Measurements from ENCODE around the gene CDH13. TPM values are rescaled to one million over a fixed set of nuclear protein-coding genes. Genes with fewer than 3 reads are reported as not detected.

Gene CDH13
- total RNA-seq, 2 donors from 2014 or later: 2.4 to 6.3 TPM

- Histone ChIP-seq H3K27ac (no peak overlapping the region), H3K4me1 (no peaks in the 10 kb centered on the region), H3K36me3 (no peaks in the 10 kb centered on the region), H3K27me3 (no peaks in the 10 kb centered on the region), H3K9ac (ENCODE audit: low read depth in 2 of 2, low read length in 2 of 2) (no peak overlapping the region), H3K9me3 (no peaks in the 10 kb centered on the region), H3K4me3 (no peak overlapping the region)
- intact Hi-C loops (cut with DNase I): no loop called here
- DNase-seq: no peak
- no peak for TF ChIP-seq CTCF (IDR thresholded peaks at IDR 0.05)
These were observed 641.4 kb downstream of the CDH13 start for GRCh38 chr16:83268169-83268568.

GRCh38 chr16:83269048-83269447 is 642.3 kb downstream of the CDH13 start:
- H3K27ac ChIP-seq: no peak overlapping the region
- no peaks in the 10 kb centered on the region for H3K36me3 ChIP-seq
- no peak for TF ChIP-seq CTCF (IDR thresholded peaks at IDR 0.05)
- no peak for DNase-seq
- no peaks in the 10 kb centered on the region for H3K4me1 ChIP-seq
- no peak overlapping the region for H3K9ac ChIP-seq (ENCODE audit: low read depth in 2 of 2, low read length in 2 of 2)
- intact Hi-C loops (cut with DNase I): no loop called here
- H3K4me3 ChIP-seq: no peak overlapping the region
- H3K9me3 ChIP-seq: no peaks in the 10 kb centered on the region
- H3K27me3 ChIP-seq: no peaks in the 10 kb centered on the region

GRCh38 chr16:83269541-83269940 is 642.8 kb downstream of the CDH13 start:
- Histone ChIP-seq H3K4me1 (no peaks in the 10 kb centered on the region), H3K27me3 (no peaks in the 10 kb centered on the region), H3K36me3 (no peaks in the 10 kb centered on the region), H3K27ac (no peak overlapping the region), H3K4me3 (no peak overlapping the region), H3K9me3 (no peaks in the 10 kb centered on the region), H3K9ac (ENCODE audit: low read depth in 2 of 2, low read length in 2 of 2) (no peak overlapping the region)
- intact Hi-C loops (cut with DNase I): no loop called here
- DNase-seq: no peak
- no peak for TF ChIP-seq CTCF (IDR thresholded peaks at IDR 0.05)

GRCh38 chr16:83270061-83270460 is 643.3 kb downstream of the CDH13 start:
- Histone ChIP-seq H3K4me1 (no peaks in the 10 kb centered on the region), H3K9me3 (no peaks in the 10 kb centered on the region), H3K27me3 (no peaks in the 10 kb centered on the region), H3K27ac (no peak overlapping the region), H3K4me3 (no peak overlapping the region), H3K36me3 (no peaks in the 10 kb centered on the region), H3K9ac (ENCODE audit: low read depth in 2 of 2, low read length in 2 of 2) (no peak overlapping the region)
- intact Hi-C loops (cut with DNase I): no loop called here
- no peak for DNase-seq
- TF ChIP-seq CTCF (IDR thresholded peaks at IDR 0.05): no peak

GRCh38 chr16:83270640-83271039 is 643.9 kb downstream of the CDH13 start:
- no peaks in the 10 kb centered on the region for H3K27me3 ChIP-seq
- no peaks in the 10 kb centered on the region for H3K4me1 ChIP-seq
- no peaks in the 10 kb centered on the region for H3K36me3 ChIP-seq
- H3K9me3 ChIP-seq: no peaks in the 10 kb centered on the region
- TF ChIP-seq CTCF (IDR thresholded peaks at IDR 0.05): no peak
- no peak for DNase-seq
- intact Hi-C loops (cut with DNase I): no loop called here
- no peak overlapping the region for H3K4me3 ChIP-seq
- no peak overlapping the region for H3K9ac ChIP-seq (ENCODE audit: low read depth in 2 of 2, low read length in 2 of 2)
- H3K27ac ChIP-seq: no peak overlapping the region

- no peak overlapping the region for H3K4me3 ChIP-seq
These were observed 644.4 kb downstream of the CDH13 start for GRCh38 chr16:83271123-83271522.

More at GRCh38 chr16:83271123-83271522, 644.4 kb downstream of the CDH13 start:
- intact Hi-C loops (cut with DNase I): no loop called here
- no peaks in the 10 kb centered on the region for H3K36me3 ChIP-seq
- H3K27me3 ChIP-seq: no peaks in the 10 kb centered on the region
- no peak overlapping the region for H3K9ac ChIP-seq (ENCODE audit: low read depth in 2 of 2, low read length in 2 of 2)
- no peak overlapping the region for H3K27ac ChIP-seq
- no peak for DNase-seq
- H3K4me1 ChIP-seq: no peaks in the 10 kb centered on the region
- H3K9me3 ChIP-seq: no peaks in the 10 kb centered on the region
- TF ChIP-seq CTCF (IDR thresholded peaks at IDR 0.05): no peak
